ENCODE results near the gene ITGB3.

The ITGB3 gene

DNA sequence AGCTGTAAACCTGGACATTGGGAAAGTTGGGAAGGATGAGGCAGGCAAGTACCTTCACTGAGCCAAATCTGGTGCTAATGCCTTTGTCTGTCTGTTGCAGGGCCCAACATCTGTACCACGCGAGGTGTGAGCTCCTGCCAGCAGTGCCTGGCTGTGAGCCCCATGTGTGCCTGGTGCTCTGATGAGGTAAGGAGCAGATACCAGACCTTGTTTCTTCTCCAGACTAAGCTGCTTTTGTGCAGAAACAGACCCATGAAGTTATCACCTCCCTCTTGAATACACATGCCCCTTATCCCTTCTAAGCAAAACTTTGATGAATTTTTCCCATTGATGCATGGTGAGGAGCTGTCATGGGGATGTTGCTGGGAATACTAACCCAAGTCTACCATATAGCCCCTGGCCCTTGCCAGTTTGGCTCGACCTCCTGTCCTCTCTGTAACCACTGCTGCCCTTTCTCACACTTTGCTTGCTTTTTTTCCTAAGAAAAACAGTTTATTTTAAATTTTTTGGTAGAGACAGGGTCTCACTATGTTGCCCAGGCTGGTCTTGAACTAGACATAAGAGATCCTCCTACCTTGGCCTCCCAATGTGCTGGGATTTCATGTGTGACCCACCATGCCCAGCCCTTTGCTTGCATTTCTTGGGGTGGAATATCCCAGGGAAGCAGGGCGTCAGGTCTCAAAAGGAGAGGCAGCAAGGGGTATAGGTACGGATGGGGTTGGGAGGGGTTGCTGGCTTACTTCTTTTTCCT is 20.9 kb downstream of the ITGB3 start:
- no peak for DNase-seq (ENCODE audit: low read depth in 2 of 3, low spot score in 2 of 3)

- DNase-seq (ENCODE audit: low read depth in 2 of 3, low spot score in 2 of 3) = no peak
Measured at GRCh38 chr17:47275245-47275984, 21.8 kb downstream of the ITGB3 start.

DNA sequence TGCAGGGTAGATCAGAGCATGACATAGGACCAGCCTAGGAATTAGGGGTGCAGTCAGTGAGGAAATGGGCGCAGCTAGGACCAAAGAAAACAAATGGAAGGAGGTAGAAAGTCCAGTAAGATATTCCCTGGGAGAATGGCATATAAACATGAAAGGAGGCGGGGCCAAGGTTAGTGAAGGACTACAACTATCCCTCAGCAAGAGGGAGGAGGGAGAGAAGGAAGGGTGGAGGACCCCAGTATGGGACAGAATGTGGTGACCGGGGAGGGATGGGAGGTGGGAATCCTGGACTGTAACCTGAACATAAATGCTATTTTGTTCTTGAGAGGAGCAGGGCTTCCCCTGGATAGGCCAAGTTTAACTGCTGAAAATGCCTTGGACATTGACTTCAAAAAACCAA is 22.8 kb downstream of the ITGB3 start:
- DNase-seq (ENCODE audit: low read depth in 2 of 3, low spot score in 2 of 3) = no peak

DNA sequence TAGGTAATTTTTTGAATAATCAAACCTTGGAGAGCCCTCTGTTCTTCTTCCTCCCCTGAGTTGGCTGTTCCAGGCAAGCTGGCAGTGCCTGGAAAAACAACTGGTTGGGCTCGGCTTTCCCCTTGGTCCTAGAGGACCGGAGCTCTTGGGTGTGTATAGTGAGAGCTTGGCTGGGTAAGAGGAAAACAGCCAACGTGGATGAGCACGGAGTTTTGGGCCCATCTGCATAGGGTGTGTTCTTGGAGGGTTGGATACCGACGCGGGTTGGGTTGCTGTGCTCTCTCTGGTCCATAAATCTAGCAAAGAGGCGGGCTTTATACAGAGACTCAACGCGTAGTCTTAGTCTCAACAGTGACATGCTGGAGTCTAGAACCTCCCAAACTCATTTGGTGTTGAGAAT is 23.2 kb downstream of the ITGB3 start:
- no peak for DNase-seq (ENCODE audit: low read depth in 2 of 3, low spot score in 2 of 3)

- no peak for DNase-seq (ENCODE audit: low read depth in 2 of 3, low spot score in 2 of 3)
Measured at GRCh38 chr17:47277921-47278320, 24.3 kb downstream of the ITGB3 start.

DNA sequence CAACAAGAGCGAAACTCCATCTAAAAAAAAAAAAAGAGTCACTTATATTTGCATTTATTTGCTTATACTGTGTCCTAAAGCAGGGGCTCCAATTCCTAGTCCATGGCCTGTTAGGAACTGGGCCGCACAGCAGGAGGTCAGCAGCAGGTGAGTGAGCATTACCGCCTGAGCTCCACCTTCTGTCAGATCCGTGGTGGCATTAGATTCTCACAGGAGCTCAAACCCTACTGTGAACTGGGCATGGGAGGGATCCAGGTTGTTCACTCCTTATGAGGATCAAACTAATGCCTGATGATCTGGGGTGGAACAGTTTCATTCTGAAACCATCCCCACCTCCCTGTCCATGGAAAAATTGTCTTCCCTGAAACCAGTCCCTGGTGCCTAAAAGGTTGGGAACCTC is 24.9 kb downstream of the ITGB3 start:
- no peak for DNase-seq (ENCODE audit: low read depth in 2 of 3, low spot score in 2 of 3)

GRCh38 chr17:47279062-47279801 is 25.6 kb downstream of the ITGB3 start:
- no peak for DNase-seq (ENCODE audit: low read depth in 2 of 3, low spot score in 2 of 3)

GRCh38 chr17:47280072-47280811 is 26.6 kb downstream of the ITGB3 start:
- DNase-seq (ENCODE audit: low read depth in 2 of 3, low spot score in 2 of 3) = no peak

DNA sequence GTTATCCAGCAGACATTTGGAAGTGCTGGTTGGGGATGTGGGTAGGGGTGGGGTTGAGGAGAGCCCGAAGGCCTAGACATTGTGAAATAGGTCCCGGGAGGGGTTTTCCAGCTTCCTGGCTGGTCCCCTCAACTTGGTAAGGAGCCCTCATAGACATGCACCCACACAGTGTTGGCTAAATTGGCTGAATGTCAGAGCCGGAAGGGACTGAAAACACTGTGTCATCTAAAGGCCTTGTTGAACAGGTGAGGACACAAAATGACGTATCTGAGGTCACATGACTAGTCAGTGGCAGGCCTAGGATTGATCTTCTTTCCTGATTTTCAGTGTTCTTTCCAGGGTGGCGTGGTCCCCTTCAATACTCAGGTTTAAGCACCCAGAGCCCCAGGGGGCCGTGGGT is 27.6 kb downstream of the ITGB3 start:
- DNase-seq (ENCODE audit: low read depth in 2 of 3, low spot score in 2 of 3) = no peak

- DNase-seq (ENCODE audit: low read depth in 2 of 3, low spot score in 2 of 3) = no peak
Measured at GRCh38 chr17:47285003-47285402, 31.4 kb downstream of the ITGB3 start.

GRCh38 chr17:47286198-47286914 is 32.7 kb downstream of the ITGB3 start:
- no peak for DNase-seq (ENCODE audit: low read depth in 2 of 3, low spot score in 2 of 3)

DNA sequence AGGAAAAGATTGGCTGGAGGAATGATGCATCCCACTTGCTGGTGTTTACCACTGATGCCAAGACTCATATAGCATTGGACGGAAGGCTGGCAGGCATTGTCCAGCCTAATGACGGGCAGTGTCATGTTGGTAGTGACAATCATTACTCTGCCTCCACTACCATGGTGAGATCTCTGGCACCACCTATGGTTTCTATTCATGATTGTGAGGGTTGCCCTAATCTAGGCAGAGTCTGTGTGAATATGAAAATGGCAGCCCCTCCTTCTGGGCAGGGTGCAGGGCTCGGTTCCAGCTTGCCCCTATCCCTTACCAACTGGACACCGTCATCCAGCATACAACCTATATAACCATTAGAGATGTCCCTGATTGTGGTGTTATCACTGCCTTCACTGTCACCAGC is 33.4 kb downstream of the ITGB3 start:
- DNase-seq (ENCODE audit: low read depth in 2 of 3, low spot score in 2 of 3) = no peak

- DNase-seq (ENCODE audit: low read depth in 2 of 3, low spot score in 2 of 3) = no peak
Measured at GRCh38 chr17:47287639-47288038, 34.0 kb downstream of the ITGB3 start.

DNA sequence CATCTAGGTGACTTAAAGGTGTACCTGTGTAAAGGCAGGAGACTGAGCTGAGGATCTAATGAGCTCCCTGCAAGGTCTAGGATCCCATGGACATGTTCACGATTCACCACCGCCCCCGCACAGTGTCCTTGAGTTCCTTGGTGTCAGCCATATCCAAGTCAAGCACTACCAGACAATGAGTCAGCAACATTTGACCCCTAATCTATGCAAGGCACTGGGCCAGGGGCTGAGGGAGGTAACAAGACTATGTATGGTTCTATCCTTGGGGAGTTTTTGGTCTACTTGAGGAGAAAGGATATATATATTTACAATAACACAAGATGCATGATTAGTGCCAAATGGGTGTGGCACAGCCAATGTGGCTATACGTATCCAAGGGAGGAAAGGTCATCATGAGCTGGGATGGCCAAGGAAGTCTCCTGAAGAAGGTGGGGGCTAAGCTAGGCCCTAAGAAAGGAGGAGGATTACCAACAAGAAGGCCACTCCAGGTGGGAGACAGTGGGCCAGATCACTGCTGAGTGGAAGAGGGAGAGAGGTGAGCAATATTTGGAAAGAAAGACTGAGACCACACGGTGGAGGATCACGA is 35.0 kb downstream of the ITGB3 start:
- DNase-seq (ENCODE audit: low read depth in 2 of 3, low spot score in 2 of 3) = no peak

DNA sequence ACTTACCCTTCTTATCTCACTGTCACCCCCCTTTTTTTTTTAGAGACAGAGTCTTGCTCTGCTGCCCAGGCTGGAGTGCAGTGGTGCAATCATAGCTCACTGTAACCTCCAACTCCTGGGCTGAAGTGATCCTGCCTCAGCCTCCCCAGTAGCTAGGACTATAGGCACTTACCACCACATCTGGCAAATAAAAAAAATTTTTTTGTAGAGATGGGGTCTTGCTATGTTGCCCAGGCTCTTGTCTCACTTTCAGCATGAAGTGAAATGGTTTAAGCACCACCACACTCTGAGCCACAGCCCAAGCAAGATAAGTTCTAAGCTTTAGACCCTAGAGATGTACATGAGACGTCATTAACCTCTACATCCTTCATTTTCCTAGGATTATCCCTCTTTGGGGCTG is 35.7 kb downstream of the ITGB3 start:
- DNase-seq (ENCODE audit: low read depth in 2 of 3, low spot score in 2 of 3) = no peak

GRCh38 chr17:47290870-47291241 is 37.2 kb downstream of the ITGB3 start:
- no peak for DNase-seq (ENCODE audit: low read depth in 2 of 3, low spot score in 2 of 3)

DNA sequence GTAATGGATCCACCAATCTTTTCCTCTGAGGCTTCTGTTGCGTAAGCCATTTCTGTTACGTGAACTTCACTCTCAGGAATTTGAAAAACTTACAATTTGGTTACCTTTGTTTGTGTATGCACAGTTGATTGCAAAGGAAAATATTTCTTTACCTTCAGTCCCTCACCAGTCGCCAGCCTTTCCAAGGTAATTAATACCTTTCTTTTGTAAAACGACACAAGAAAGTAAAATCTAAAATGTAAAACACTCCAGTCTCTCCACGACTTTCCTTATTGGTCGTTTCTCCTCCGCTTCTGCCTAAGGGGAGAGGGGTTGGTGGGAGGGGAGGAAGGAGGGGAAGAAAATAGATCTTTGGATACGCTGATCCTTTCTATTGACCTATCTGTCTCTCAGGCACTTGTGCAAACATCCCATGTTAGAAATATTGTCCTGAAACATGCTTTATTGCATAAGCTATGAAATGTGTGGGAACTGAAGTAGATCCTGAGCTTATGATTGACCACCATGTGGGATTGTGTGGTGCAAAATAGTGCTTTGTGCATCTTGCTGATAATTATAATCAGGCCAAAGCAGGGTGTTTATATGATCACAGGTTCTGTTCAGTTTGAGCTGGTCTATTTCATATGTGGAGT is 37.7 kb downstream of the ITGB3 start:
- no peak for DNase-seq (ENCODE audit: low read depth in 2 of 3, low spot score in 2 of 3)

GRCh38 chr17:47292206-47292605 is 38.6 kb downstream of the ITGB3 start:
- DNase-seq (ENCODE audit: low read depth in 2 of 3, low spot score in 2 of 3) = no peak

DNA sequence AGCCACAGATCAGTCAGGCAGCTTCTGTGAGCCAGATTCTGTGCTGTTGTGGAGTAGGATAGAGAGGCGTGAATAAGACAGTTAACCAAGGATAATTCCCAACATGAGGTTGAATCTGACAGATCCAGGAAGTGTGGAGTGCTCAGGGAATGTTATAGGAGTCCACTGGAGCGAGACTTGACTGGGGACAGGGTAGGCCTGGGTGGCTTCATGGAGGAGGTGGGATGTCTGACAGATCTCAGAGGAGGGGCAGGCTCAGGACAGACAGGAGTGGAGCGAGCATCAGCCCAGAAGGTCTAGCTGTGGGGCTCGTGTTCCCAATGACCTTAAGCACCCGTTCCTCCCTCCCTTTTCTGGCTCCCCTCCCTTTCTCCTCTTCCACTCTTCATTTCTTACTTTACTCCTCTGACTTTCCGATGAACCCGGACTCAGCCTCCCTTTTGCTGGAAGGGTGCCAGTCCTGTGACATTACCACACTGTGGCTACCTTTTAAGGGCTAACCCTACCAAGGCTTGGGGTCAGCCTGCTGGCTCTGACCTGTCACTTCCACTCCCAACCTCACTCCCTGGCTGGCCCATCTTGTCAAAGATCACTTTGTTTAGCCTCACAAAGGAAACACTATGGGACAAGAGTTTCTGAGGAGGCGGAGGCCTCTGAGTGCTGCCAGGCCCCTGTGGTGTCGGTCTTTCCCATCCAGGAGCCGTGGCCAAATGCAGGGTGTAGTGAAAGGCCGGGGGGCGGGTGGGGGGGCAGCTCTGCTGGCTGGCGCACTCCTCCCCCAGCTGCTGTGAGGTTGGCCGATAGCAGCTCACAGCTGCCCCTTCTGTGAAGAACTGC is 41.6 kb downstream of the ITGB3 start:
- DNase-seq (ENCODE audit: low read depth in 2 of 3, low spot score in 2 of 3) = no peak
